GM19238 (cell line): Measurements from ENCODE around the gene ARHGEF38.

Experiments
- DNase-seq: peaks from one replicate; pipeline ENCODE4 v3.0.0; 2011; ENCODE audit warnings: low spot score; ENCODE audit not compliant: insufficient read length

The ARHGEF38 gene, protein sequence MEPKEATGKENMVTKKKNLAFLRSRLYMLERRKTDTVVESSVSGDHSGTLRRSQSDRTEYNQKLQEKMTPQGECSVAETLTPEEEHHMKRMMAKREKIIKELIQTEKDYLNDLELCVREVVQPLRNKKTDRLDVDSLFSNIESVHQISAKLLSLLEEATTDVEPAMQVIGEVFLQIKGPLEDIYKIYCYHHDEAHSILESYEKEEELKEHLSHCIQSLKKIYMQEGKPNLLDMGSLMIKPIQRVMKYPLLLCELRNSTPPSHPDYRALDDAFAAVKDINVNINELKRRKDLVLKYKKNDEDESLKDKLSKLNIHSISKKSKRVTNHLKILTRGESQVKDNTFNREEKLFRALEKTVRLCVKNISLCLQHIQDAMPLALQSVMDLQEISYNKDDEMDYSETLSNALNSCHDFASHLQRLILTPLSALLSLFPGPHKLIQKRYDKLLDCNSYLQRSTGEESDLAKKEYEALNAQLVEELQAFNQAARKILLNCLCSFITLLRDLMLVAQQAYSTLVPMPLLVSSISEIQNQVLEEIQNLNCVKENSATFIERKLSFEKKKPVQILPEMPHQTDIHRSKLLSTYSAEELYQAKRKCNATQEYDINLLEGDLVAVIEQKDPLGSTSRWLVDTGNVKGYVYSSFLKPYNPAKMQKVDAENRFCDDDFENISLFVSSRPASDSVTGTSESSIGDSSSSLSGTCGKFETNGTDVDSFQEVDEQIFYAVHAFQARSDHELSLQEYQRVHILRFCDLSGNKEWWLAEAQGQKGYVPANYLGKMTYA

DNA sequence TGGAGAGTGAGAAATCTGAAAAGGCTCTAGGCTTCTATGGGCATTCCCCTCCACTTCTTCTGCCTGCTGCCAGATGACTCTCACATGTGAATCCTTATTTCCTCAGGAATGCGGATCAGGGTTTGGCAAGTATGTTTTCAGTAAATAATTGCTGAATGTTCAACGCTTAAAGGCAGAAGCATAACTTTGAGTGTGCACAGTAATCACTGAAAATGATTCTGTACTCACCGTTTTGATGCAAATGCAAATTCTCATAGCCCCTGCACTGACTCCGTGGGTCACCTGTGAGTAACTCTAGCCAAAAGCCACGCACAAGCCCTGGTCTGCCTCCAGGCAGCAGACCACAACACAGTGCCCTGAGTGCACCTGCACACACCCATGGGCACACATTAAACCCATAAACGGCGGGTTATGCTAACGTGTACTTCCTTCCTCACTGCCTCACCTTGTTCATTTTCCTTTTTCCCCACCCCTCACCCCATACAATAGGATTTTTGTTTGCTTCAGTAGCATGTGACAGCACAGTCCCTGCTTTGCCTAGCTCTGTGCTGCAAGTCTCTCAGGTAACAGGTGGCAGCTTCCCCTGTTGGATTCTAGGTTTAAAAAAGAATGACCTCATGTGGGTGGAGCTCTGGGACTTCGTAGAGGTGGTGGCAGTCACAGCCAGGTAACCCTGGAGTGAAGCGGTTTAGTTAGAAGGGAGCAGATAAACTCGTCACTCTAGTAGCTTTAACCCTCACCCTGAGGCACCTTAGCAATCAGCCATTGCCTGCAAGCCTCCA is at the start of gene ARHGEF38:
ARHGEF38 (plus strand) TSS at position 656 of the 782 bp plus-strand sequence. CDS start 146 bp downstream, outside the sequence.
- DNase-seq: no peak

DNA sequence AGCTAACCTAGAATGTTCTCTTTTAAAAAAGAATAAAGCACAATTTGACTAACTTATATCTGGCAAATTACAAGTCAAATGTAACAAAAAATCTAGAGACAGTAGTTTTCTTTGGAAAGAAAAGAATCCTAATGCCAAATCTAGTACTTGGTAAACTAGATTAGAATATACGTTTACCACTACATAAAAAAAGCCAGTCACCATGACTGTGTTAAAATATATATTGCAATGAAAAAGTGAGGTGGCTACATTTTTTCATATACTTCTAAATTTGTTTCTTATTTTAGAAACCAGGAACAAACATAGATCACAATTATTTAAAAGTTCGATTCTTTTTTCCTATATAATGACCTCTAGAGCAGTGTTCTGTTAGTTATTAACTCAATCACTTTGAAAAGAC is 48.9 kb upstream of the ARHGEF38 start:
- no peak for DNase-seq

DNA sequence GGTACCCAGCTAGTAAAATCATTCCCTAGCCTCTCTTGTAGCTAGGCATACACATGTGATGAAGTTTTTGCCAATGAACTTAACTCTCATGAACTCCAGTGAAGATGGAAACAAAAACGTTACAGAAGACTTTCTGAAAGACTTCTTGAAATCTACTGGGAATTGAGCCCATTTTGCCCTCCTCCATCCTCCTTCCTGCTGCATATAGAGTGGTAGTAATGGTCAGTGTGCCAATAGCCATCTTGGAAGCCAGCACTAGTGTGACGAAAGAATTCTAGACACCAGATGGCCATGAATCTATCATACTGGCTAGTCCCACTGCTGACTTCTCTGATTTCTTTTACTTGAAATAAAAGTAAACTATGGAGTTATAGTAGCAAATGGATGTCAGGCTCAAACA is 47.7 kb upstream of the ARHGEF38 start:
- DNase-seq: no peak

DNA sequence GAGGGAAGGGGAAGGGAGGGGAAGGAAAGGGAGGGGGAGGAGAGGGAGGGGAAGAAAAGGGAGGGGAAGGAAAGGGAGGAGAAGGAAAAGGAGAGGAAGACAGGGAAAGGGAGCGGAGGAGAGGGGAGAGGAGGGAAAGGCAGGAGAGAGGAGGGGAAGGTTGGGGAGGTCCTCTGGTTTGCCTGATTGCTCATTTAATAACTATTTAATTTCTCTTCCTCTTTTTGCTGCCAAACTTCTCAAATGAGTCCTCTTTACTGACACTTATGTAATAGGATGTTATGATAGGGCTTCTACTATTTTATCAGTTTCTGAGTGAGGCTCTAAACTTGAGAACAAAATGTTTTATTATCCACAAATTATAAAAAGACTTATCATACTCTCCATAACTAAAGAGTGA is 43.1 kb upstream of the ARHGEF38 start:
- DNase-seq: peak; percentile 11

DNA sequence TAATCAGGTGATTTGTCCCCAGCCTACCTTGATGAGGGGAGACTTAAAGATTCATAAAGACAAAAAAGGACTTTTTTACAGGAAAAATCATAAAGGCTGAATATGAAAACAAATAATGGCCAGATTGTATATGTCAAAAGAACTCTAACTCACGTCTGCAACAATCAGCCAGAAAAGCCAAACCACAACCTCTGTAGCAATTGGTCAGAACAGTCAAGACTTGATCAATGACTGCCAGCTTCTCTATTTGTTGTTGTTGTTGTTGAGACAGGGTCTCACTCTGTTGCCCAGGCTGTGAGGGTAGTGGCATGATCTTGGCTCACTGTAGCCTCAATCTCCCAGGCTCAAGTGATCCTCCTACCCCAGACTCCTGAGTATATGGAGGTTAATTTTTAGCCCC is 42.7 kb upstream of the ARHGEF38 start:
- no peak for DNase-seq

DNA sequence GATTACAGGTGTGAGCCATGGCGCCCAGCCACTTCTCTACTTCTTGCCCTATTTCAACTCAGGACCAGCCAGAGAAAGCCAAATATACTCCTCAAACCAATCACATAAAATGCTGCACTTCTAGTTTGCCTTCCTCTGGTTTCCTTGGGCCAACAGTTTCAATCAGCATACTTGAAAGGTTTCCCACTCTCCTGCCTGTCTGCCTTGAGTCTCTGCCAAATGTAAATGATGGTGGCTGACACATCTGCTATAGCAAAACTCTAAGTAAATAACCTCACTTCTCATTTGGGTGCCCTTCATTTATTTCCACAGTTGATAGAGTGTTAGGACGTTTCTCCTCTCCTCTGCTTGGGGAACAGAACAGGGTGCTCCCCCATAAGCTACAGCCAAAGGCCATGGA is 42.2 kb upstream of the ARHGEF38 start:
- DNase-seq: no peak

DNA sequence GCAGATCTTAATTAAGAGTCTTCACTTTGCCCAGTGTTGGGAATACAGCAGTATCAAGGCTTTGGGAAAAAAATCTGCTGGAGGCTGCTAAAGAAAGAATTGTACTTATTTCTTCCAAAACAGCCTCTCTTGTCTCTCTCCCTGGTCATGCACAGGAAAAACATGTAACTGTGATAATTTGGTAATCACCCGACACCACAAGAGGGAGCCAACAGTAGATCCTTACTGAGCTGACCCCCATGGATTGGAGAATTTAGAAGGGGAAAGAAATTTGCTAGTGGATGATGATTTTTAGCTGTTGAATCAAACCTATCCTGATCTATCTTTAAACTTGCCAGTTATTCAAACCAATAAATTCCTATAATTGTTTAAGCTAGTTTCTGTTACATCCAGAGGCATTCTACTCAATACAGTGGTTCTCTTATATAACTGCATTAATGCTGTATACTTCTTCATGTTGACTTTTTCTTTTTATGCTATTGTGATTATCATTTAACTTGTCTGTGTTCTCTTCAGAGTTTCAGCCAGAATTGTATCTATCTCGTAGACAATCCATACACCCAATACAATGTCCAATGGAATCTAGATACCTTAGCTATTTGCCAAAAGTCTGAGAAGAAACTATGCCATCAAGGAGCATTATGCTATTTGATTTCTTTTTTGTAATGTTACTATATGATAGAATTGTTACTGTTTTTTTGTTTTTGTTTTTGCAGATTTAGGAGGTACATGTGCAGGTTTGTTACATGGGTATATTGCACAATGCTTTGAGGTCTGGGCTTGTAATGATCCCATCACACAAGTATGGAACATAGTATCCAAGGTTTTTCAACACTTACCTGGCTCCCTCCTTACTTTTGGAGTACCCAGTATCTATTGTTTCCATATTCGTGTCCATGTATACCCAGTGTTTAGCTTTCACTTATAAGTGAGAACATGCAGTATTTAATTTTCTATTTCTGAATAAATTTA is 31.3 kb upstream of the ARHGEF38 start:
- DNase-seq: peak; percentile 41

DNA sequence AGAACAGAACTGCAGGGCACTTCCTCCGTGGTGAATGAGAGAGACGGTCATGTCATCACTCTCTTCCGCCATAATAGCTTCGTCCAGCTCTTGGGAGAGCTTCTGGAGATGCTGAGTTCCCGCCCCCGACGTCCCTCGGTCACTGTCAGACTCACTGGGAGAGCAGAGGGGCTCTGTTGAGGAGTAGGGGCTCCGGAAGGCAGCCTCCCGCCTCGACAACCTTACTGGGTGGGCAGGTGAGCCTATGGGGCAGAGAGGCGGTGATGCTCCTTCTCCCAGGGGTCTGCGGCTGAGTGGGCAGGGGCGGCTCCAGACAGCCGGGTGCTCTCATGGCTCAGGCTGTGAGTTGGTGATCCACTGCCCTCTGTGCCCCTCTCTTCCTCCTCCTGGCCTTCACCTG is 25.8 kb upstream of the ARHGEF38 start:
- no peak for DNase-seq

DNA sequence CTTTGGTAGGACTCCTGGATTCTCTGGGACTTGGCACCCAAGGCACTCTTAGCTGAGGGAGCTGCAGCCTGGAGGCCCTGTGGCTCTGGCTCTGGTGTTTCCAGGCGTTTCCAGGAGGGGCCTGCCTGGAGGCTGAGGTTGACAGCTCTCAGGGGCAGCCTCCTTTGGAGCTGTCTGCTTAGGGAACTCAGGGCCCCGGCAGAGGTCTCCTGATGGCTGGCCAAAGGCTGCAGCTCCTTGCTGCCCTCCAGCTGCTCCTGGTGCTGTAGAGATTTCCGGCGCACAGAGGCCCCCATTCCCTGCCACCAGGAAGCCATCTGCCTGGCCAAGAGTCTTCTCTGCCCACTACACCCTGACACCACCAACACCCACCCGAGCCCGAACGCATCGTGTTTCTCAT is 25.3 kb upstream of the ARHGEF38 start:
- no peak for DNase-seq

DNA sequence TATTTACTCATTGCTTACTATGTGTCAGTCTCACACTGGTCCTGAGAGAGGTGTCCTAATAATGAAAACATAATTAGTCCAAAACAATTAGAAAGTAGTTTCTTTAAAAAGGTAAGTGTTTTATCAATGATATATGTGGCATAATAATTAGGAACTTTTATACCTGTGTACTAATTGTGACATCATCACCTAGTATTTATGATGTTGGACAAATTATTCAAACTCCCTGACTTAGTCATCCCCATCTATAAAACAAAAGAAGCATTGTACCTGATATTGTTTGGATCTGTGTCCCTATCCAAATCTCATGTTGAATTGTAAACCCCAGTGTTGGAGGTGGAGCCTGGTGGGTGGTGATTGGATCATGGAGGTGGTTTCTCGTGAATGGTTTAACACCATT is 15.8 kb upstream of the ARHGEF38 start:
- no peak for DNase-seq

DNA sequence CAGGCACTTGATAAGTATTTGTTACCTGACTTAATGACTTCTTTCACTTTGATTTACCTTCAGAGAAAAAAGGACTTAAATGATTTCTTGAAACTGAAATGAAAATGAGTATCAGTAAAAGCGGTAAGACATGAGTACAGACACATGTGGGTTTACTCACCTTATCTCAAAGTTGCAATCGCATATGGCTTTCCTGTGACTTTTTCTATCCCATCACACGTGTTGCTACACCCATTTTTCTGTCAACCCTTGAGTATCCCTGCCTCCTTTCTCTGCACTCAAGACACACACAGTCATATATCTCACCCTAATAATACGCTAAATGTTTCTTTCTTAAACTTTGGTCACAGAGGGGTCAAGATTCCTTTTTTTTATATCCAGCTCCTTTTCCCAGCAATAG is 11.0 kb upstream of the ARHGEF38 start:
- DNase-seq: no peak

DNA sequence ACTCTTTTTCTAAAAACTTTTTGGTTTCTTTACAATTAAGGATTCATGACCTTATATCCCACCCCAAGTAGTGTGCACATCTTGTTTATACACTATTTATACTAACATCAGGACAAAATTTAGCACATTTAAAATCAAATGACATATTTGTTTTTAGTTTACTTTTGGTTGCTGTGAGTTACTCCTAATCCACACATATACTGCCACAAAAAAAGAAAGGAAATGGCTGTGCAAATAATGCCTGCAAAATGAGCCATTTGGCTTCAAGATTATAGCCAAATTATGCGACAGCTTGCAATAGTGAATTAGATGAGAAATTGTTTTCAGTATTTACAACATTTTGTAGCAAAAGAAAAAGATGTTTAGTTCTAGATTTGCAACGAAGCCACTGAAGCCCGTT is 10.4 kb upstream of the ARHGEF38 start:
- DNase-seq: no peak

DNA sequence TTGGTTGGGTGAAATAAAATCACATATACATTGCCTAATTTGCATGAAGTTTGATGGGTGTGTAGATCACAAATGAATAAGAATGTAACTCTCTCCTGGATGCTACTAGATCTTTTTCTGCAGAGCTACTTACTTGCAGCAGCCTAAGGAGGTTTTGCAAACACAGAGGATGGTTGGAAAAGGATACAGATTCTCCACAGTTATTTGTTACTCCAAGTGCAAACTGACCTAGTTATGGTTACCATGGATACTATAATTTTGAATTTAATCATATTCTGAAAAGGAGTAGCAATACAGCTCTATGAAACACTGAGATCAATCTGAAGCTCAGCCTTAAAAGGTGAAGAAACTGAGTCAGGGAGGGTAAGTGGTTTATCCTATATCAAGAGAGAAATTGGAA is 9.1 kb upstream of the ARHGEF38 start:
- no peak for DNase-seq

DNA sequence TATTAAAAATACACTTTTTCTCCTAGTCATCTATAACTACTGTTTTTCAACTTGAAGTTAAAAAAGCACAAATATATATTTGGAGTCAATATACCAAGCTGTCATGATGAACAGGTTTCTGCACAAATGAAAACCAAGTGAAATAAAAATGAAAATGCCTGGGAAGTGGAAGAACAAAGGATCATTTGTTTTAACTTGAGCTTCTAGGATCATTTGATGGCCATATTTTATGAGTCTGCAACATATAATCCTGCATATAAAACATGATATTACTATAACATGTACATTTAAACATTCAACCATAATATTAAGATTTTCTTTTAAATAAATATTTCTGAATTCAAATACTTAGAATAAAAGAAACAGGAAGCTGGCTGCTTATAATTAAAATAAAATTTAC is 8.5 kb upstream of the ARHGEF38 start:
- DNase-seq: no peak

DNA sequence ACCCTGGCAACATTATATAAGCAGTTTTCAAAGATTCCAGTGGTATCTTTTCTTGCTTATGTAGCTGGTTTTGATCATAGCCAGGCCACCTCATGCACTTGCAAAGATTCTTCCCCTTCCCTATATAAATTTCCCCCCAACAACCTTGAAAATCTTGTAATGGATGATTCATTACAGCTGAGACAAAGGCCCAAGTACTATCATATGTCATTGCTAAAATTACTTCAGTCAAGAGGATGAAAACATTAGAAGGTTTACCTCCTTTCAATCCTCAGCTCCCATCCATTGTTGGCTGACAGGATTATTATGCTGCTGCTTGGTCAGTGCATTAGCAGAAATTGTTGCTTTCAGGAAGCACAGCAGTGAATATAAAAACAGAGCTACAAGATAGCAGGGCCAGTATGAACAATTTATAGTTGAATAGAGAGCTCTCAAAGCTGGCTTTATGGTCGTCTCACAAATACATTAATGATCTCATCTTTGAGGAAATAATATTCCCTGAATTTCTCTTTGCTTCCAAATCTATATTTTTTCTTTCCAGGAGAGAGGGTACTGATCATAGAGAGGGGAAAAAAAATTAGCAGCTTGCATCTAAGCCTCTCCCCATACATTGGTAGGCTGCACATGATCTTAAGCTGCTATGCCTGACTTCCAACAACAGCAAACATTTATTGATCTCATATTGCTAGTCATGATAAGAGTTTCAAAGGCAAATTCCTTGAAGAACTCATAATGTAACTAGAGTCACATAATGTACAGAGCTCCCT is 7.7 kb upstream of the ARHGEF38 start:
- DNase-seq: no peak

DNA sequence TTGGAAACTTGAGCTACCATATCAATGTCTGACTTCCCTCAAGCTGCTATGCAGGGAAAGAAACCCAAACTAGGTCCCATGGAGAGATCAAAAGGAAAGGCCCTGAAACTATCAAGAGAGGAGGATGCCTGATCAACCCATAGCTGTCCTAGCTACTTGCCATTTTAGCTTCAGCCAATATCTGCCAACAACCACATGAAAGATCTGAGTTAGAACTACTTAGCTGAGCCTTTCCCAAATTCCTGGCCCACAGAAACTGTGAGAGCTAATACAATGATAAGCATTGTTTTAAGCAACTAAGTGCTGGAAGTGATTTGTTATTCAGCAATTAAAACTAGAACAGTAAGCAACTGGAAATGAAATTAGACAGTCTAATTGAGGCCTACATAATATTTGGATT is 6.3 kb upstream of the ARHGEF38 start:
- no peak for DNase-seq

DNA sequence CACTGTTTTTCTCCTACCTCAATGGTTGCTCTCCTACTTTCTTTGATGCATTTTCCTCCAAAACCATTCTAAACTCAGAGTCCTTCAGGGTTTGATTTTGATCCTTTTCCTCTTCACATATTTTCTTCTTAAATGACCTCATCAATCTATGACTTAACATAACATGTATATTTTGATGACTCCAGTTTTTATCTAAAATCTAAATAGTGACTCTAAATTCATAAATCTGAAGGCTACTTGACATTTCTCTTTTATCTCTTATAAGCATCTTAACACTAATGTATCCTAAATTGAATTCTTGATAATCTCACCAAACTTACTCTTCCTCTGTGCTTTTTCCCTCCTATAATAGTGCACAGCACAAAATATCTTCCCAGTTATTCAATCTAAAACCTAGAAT is 4.7 kb upstream of the ARHGEF38 start:
- no peak for DNase-seq

DNA sequence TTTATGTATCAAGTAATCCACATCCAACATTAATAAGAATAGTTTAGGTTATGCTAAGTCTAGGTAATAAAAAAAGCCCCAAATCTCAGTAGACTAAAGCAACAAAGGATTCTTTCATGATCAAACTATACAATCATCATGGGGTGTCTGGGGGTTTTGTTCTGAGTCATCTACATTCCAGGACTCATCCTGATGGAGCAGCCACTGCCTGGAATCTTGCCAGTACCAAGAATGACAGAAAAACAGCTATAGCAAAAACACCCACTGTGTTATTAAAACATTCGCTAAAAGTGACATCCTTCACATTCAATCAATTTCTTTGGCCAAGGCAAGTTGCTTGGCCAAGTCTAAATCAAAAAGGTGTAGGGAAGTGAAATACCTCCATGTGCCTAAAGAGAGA is 3.9 kb upstream of the ARHGEF38 start:
- DNase-seq: no peak

DNA sequence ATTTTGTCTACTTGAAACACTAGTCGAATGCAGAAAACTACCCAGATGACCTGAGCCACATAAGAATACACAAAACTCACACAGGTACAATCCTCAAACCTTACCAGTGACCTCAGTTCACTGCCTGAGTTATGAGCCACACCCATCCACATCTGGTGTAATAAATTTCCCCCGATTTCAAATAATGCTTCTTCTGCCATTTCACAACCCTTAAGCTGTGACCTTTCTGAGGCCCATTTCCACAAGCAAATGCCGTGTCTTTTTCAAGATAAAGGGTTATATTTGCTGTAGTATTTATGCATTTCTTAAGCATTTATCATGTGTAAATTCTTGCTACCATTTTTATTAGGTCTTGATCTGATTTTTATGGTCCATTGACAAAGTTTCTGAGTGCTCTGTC is 1.8 kb upstream of the ARHGEF38 start:
- DNase-seq: no peak

DNA sequence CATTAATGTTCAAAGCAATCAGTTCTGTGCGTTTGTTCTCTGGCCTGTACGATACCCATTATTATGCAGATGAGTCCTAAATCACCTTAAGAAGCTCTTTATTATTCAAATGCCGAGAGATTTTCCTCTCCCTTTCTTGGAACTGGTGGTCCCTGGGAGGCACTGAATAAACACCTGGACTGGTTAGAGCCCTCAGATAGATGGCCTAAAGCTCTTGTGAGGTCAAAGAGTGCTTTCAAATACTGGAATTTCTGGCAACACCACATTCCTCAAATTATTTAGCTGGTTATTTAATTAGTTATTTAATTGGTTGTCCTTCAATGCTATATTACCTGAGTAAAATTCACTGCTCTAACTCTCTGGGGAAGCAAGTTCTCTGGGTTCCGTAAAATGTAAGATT is 3.0 kb downstream of the ARHGEF38 start:
- DNase-seq: no peak
